Activated T-cell treated with anti-CD3 and anti-CD28 coated beads for 4 hours (primary cell): ENCODE measurements around the gene MT1HL1.
"Not testable (repeated sequence)": the region's sequence is repeated elsewhere in the genome, so short reads cannot be mapped to it uniquely, and the experiment has no call there.

Experiments used
- DNase-seq: peaks from one replicate; pipeline ENCODE4 v3.0.0-alpha.2; 2020

The MT1HL1 gene

GRCh38 chr1:236974025-236974424 lies 30.2 kb downstream of the MT1HL1 start:
- DNase-seq = not testable (repeated sequence)

DNA sequence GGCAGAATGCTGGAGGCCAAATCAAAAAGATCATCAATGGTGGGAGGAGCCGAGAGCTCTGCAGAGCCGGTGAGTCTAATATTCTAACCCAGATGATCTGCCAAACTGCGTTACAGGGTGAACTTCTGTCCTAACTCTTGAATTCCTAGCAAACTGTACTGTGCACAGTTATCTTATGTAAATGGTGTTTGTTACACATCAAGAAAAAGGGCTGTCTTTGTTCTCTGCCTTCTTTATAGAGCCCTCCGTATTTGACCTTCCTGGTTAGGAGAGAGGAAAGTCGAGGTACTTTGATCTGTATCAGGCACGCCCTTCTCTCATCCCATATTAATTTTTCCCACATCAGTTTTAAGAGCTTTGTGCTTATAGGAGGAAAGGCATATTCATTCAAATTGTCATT lies 37.6 kb downstream of the MT1HL1 start:
- DNase-seq = no peak

DNA sequence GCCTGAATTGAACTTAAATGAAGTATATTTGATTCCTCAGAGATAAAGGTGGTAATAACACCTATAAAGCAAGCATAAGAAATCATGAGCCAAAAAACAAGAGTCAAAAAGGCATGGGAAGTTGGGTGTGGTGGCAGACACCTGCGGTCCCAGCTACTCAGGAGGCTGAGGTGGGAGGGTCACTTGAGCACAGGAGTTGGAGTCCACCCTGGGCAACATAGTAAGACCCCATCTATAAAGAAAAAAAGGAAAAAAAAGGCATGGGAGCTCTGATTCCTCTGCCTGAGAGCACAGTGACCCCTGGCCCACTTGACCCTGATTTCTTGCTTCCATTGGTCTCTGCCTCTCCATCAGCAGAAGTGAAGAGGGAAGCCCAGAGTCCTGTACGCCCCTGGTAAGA lies 40.3 kb downstream of the MT1HL1 start:
- no peak for DNase-seq

DNA sequence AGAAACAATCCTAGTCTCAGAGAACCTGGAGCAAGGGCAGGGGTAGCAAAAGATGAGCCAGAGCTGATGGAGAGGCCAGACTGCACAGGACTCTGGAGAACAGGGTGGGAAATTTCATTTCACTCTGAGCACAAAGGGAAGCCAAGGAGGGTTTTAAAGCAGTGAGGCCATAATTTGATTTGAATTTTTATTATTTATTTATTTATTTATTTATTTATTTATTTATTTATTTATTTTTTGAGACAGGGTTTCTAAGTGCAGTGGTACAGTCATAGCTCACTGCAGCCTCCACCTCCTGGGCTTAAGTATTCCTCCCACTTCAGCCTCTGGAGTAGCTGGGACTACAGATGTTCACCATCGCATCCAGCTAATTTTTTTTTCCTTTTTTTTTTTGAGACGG lies 45.1 kb downstream of the MT1HL1 start:
- no peak for DNase-seq

- no peak for DNase-seq
Observed at GRCh38 chr1:236957235-236957634, 47.0 kb downstream of the MT1HL1 start.
